ENCODE data around the gene OSTM1.

OSTM1 gene

GRCh38 chr6:108074359-108075144 is at the start of gene OSTM1:
TSS of gene OSTM1 (minus strand) at chr6:108074741. CDS start at chr6:108074651, 90 bp downstream.
- Histone ChIP-seq H3K9me3 (ENCODE audit: low read length) (no peaks in the 10 kb centered on the region), H3K4me3 (ENCODE audit: low read depth in 1 of 2, low read length in 2 of 2) (peak within 1 kb of the TSS; percentile 92 to 100), H3K27ac (ENCODE audit: low read depth, low read length) (peak within 1 kb of the TSS; percentile 91), H3K9ac (ENCODE audit: low read length) (peak within 1 kb of the TSS; percentile 83), H3K4me1 (ENCODE audit: insufficient read depth, low read length) (peaks cover 10% of the 10 kb centered on the region), H3K27me3 (ENCODE audit: control insufficient read depth in 1 of 2, insufficient read depth in 2 of 2, low read length in 2 of 2) (no peaks in the 10 kb centered on the region), H3K36me3 (ENCODE audit: insufficient read depth, low read length) (no peaks in the 10 kb centered on the region)

GRCh38 chr6:108123946-108124345 is 49.4 kb upstream of the OSTM1 start:
- Histone ChIP-seq H3K27ac (ENCODE audit: low read depth, low read length) (no peak overlapping the region), H3K36me3 (ENCODE audit: insufficient read depth, low read length) (no peaks in the 10 kb centered on the region), H3K4me3 (ENCODE audit: low read depth in 1 of 2, low read length in 2 of 2) (no peak overlapping the region), H3K27me3 (ENCODE audit: control insufficient read depth in 1 of 2, insufficient read depth in 2 of 2, low read length in 2 of 2) (peaks cover 31 to 62% of the 10 kb centered on the region in 2 donors), H3K9me3 (ENCODE audit: low read length) (peaks cover 8% of the 10 kb centered on the region), H3K9ac (ENCODE audit: low read length) (no peak overlapping the region), H3K4me1 (ENCODE audit: insufficient read depth, low read length) (peaks cover 4% of the 10 kb centered on the region)

- peaks cover 8% of the 10 kb centered on the region for H3K9me3 ChIP-seq (ENCODE audit: low read length)
- peaks cover 8% of the 10 kb centered on the region for H3K4me1 ChIP-seq (ENCODE audit: insufficient read depth, low read length)
- H3K27me3 ChIP-seq (ENCODE audit: control insufficient read depth in 1 of 2, insufficient read depth in 2 of 2, low read length in 2 of 2): peaks cover 36 to 66% of the 10 kb centered on the region in 2 donors
- H3K4me3 ChIP-seq (ENCODE audit: low read depth in 1 of 2, low read length in 2 of 2): no peak overlapping the region
- no peak overlapping the region for H3K9ac ChIP-seq (ENCODE audit: low read length)
- H3K36me3 ChIP-seq (ENCODE audit: insufficient read depth, low read length): no peaks in the 10 kb centered on the region
- H3K27ac ChIP-seq (ENCODE audit: low read depth, low read length): no peak overlapping the region
These were observed 49.0 kb upstream of the OSTM1 start for GRCh38 chr6:108123481-108123929.

GRCh38 chr6:108121612-108122011 is 47.1 kb upstream of the OSTM1 start:
- H3K27me3 ChIP-seq (ENCODE audit: control insufficient read depth in 1 of 2, insufficient read depth in 2 of 2, low read length in 2 of 2): peaks cover 45 to 82% of the 10 kb centered on the region in 2 donors
- no peak overlapping the region for H3K4me3 ChIP-seq (ENCODE audit: low read depth in 1 of 2, low read length in 2 of 2)
- no peaks in the 10 kb centered on the region for H3K36me3 ChIP-seq (ENCODE audit: insufficient read depth, low read length)
- peaks cover 17% of the 10 kb centered on the region for H3K4me1 ChIP-seq (ENCODE audit: insufficient read depth, low read length)
- no peak overlapping the region for H3K9ac ChIP-seq (ENCODE audit: low read length)
- peaks cover 8% of the 10 kb centered on the region for H3K9me3 ChIP-seq (ENCODE audit: low read length)
- H3K27ac ChIP-seq (ENCODE audit: low read depth, low read length): no peak overlapping the region

GRCh38 chr6:108120311-108120710 is 45.8 kb upstream of the OSTM1 start:
- Histone ChIP-seq H3K4me1 (ENCODE audit: insufficient read depth, low read length) (peaks cover 22% of the 10 kb centered on the region), H3K27me3 (ENCODE audit: control insufficient read depth in 1 of 2, insufficient read depth in 2 of 2, low read length in 2 of 2) (peaks cover 51 to 83% of the 10 kb centered on the region in 2 donors), H3K4me3 (ENCODE audit: low read depth in 1 of 2, low read length in 2 of 2) (no peak overlapping the region), H3K27ac (ENCODE audit: low read depth, low read length) (no peak overlapping the region), H3K36me3 (ENCODE audit: insufficient read depth, low read length) (no peaks in the 10 kb centered on the region), H3K9ac (ENCODE audit: low read length) (no peak overlapping the region), H3K9me3 (ENCODE audit: low read length) (peaks cover 8% of the 10 kb centered on the region)

GRCh38 chr6:108119769-108120141 is 45.2 kb upstream of the OSTM1 start:
- Histone ChIP-seq H3K27ac (ENCODE audit: low read depth, low read length) (no peak overlapping the region), H3K4me3 (ENCODE audit: low read depth in 1 of 2, low read length in 2 of 2) (no peak overlapping the region), H3K36me3 (ENCODE audit: insufficient read depth, low read length) (no peaks in the 10 kb centered on the region), H3K4me1 (ENCODE audit: insufficient read depth, low read length) (peaks cover 27% of the 10 kb centered on the region), H3K9ac (ENCODE audit: low read length) (no peak overlapping the region), H3K9me3 (ENCODE audit: low read length) (peaks cover 7% of the 10 kb centered on the region), H3K27me3 (ENCODE audit: control insufficient read depth in 1 of 2, insufficient read depth in 2 of 2, low read length in 2 of 2) (peaks cover 50 to 83% of the 10 kb centered on the region in 2 donors)

GRCh38 chr6:108118810-108119768 is 44.5 kb upstream of the OSTM1 start:
- peak overlapping the region; percentile 45 to 66 for H3K4me3 ChIP-seq (ENCODE audit: low read depth in 1 of 2, low read length in 2 of 2)
- peaks cover under 1% of the 10 kb centered on the region for H3K9me3 ChIP-seq (ENCODE audit: low read length)
- H3K4me1 ChIP-seq (ENCODE audit: insufficient read depth, low read length): peaks cover 32% of the 10 kb centered on the region
- H3K27me3 ChIP-seq (ENCODE audit: control insufficient read depth in 1 of 2, insufficient read depth in 2 of 2, low read length in 2 of 2): peaks cover 45 to 83% of the 10 kb centered on the region in 2 donors
- no peaks in the 10 kb centered on the region for H3K36me3 ChIP-seq (ENCODE audit: insufficient read depth, low read length)
- no peak overlapping the region for H3K9ac ChIP-seq (ENCODE audit: low read length)
- H3K27ac ChIP-seq (ENCODE audit: low read depth, low read length): no peak overlapping the region

- Histone ChIP-seq H3K36me3 (ENCODE audit: insufficient read depth, low read length) (no peaks in the 10 kb centered on the region), H3K27me3 (ENCODE audit: control insufficient read depth in 1 of 2, insufficient read depth in 2 of 2, low read length in 2 of 2) (peaks cover 44 to 86% of the 10 kb centered on the region in 2 donors), H3K9ac (ENCODE audit: low read length) (no peak overlapping the region), H3K27ac (ENCODE audit: low read depth, low read length) (no peak overlapping the region), H3K4me1 (ENCODE audit: insufficient read depth, low read length) (peaks cover 38% of the 10 kb centered on the region), H3K9me3 (ENCODE audit: low read length) (no peaks in the 10 kb centered on the region), H3K4me3 (ENCODE audit: low read depth in 1 of 2, low read length in 2 of 2) (peak overlapping the region; percentile 77 to 88)
These were observed 43.8 kb upstream of the OSTM1 start for GRCh38 chr6:108118359-108118724.

GRCh38 chr6:108117427-108118358 is 43.2 kb upstream of the OSTM1 start:
- peaks cover 38% of the 10 kb centered on the region for H3K4me1 ChIP-seq (ENCODE audit: insufficient read depth, low read length)
- no peak overlapping the region for H3K27ac ChIP-seq (ENCODE audit: low read depth, low read length)
- no peaks in the 10 kb centered on the region for H3K36me3 ChIP-seq (ENCODE audit: insufficient read depth, low read length)
- no peak overlapping the region for H3K9ac ChIP-seq (ENCODE audit: low read length)
- H3K4me3 ChIP-seq (ENCODE audit: low read depth in 1 of 2, low read length in 2 of 2): peak overlapping the region; percentile 77 to 88
- peaks cover 44 to 82% of the 10 kb centered on the region in 2 donors for H3K27me3 ChIP-seq (ENCODE audit: control insufficient read depth in 1 of 2, insufficient read depth in 2 of 2, low read length in 2 of 2)
- H3K9me3 ChIP-seq (ENCODE audit: low read length): no peaks in the 10 kb centered on the region

- H3K9me3 ChIP-seq (ENCODE audit: low read length): no peaks in the 10 kb centered on the region
- H3K27ac ChIP-seq (ENCODE audit: low read depth, low read length): no peak overlapping the region
- H3K36me3 ChIP-seq (ENCODE audit: insufficient read depth, low read length): no peaks in the 10 kb centered on the region
- H3K27me3 ChIP-seq (ENCODE audit: control insufficient read depth in 1 of 2, insufficient read depth in 2 of 2, low read length in 2 of 2): peaks cover 44 to 81% of the 10 kb centered on the region in 2 donors
- H3K9ac ChIP-seq (ENCODE audit: low read length): no peak overlapping the region
- H3K4me3 ChIP-seq (ENCODE audit: low read depth in 1 of 2, low read length in 2 of 2): peak overlapping the region; percentile 77 to 88
- peaks cover 38% of the 10 kb centered on the region for H3K4me1 ChIP-seq (ENCODE audit: insufficient read depth, low read length)
These were observed 42.2 kb upstream of the OSTM1 start for GRCh38 chr6:108116546-108117426.
